GM13977 (cell line): ENCODE measurements around the gene BUB3.

ENCODE experiments used
- DNase-seq: peaks from one replicate; pipeline ENCODE4 v3.0.0; 2012; ENCODE audit warnings: low spot score
- in situ Hi-C: fragments of 300-500 bp; cut with MboI; formaldehyde crosslinking; loops from one replicate; pipeline ENCODE4 v1.12.0; 2022; ENCODE audit warnings: low sequenced_read_pairs, low pct_unique_long_range_greater_than_20kb, mixed read lengths, inconsistent platforms; ENCODE audit not compliant: unreplicated experiment
- TF ChIP-seq, protein P1 (sequence below): IDR thresholded peaks from 2 replicates; pipeline ENCODE4 v1.5.1; 2012; ENCODE audit warnings: mild to moderate bottlenecking, control low read depth; ENCODE audit not compliant: insufficient read depth; ENCODE audit errors: extremely low read depth, missing control alignments

The BUB3 gene

DNA sequence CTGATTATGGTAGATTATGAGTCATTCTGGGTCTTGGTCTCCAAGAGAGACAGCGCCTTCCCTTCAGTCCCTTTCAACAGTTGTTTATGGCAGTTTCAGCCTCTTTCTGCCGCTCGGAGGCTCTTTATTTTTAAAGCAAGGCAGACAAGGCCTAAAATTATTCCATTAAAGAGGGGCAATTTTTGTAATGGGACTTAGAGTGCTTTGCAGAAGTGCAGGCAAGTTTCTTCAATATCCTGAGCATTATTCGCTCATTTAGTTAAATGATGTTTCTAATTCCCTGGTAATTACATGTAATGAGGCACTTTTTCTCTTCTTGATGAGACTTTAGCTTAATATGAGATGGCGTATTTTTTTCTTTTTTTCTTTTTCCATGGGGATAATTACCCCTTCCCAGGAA is 33.6 kb downstream of the BUB3 start:
- in situ Hi-C loops: no loop called here
- no peak for DNase-seq
- TF ChIP-seq, protein P1, sequence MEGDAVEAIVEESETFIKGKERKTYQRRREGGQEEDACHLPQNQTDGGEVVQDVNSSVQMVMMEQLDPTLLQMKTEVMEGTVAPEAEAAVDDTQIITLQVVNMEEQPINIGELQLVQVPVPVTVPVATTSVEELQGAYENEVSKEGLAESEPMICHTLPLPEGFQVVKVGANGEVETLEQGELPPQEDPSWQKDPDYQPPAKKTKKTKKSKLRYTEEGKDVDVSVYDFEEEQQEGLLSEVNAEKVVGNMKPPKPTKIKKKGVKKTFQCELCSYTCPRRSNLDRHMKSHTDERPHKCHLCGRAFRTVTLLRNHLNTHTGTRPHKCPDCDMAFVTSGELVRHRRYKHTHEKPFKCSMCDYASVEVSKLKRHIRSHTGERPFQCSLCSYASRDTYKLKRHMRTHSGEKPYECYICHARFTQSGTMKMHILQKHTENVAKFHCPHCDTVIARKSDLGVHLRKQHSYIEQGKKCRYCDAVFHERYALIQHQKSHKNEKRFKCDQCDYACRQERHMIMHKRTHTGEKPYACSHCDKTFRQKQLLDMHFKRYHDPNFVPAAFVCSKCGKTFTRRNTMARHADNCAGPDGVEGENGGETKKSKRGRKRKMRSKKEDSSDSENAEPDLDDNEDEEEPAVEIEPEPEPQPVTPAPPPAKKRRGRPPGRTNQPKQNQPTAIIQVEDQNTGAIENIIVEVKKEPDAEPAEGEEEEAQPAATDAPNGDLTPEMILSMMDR: no peak

DNA sequence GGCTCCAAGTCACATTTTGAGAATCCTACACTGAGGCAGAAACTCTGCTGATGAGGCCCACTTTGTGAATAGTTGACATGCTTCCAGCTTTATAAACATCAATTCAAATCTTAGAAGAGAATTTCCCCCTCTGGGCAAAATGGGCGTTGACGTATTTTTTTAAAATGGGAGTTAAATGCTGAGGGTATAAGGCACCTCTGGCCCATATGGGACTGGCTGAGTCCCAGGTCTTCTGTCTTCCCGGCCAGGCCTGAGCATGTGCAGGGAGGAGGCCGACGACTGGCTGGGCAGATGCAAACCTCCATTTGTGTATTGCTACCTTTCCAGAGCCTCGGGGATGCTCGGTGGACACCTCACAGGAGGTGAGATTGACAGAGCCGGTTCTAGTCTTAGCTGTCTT is 37.7 kb downstream of the BUB3 start:
- in situ Hi-C loops: no loop called here
- DNase-seq: no peak
- TF ChIP-seq, protein P1: no peak

DNA sequence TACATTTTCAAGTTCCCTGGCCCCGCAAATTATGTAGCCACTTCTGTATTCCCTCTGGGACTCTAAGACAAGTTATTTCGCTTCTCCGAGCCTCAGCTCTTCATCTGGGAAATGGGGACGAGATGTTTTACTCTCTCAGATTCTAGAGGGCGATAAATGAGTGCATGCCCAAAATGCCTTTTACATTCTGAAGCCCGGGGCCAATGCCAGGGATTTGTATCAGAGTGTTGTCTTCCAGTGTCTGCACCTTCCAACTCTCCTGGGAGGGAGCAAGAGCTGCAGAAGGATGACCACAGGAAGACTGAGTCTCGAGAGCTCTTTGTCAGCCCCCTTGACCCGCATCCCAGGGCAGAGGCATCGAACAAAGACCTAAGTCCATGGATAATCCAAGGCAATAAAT is 39.9 kb downstream of the BUB3 start:
- in situ Hi-C loops: no loop called here
- DNase-seq: no peak
- TF ChIP-seq, protein P1: no peak

DNA sequence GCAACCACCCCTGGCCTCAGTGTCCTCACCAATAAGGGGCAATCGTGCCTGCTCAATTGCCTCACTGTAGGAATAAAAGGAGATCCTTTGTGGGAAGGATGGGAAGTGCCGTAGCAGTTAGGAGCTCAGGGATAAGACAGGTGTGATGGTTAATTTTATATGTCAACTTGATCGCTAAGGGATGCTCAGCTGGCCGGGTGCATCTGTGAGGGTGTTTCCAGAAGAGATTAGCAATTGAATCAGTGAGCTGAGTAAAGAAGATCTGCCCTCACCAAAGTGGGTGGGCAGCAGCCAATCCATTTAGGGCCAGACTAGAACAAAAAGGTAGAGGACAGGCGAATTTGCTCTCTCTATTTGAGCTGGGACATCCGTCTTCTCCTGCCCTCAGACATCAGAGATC is 46.3 kb downstream of the BUB3 start:
- DNase-seq: no peak
- TF ChIP-seq, protein P1: no peak
- in situ Hi-C loops: no loop called here

DNA sequence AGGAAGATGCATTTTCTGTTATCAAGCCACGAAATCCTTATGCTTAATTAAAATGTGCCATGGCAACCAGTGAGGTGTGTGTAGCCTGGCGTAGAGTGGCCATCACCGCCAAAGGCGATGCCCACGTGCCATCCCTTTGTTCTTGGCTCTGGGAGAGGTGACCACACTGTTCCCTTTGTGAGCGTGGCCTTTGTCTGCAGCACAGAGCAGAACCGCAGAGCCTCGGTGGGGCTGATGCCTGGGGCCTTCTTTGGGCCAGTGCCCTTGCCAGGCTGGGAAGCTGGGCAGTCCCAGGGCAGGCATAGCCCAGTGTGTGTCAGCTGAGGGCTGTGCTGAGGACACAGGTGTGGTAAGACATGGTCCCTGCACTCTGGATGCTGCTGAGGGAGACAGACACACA is 48.3 kb downstream of the BUB3 start:
- no peak for DNase-seq
- TF ChIP-seq, protein P1: no peak
- in situ Hi-C loops: no loop called here

DNA sequence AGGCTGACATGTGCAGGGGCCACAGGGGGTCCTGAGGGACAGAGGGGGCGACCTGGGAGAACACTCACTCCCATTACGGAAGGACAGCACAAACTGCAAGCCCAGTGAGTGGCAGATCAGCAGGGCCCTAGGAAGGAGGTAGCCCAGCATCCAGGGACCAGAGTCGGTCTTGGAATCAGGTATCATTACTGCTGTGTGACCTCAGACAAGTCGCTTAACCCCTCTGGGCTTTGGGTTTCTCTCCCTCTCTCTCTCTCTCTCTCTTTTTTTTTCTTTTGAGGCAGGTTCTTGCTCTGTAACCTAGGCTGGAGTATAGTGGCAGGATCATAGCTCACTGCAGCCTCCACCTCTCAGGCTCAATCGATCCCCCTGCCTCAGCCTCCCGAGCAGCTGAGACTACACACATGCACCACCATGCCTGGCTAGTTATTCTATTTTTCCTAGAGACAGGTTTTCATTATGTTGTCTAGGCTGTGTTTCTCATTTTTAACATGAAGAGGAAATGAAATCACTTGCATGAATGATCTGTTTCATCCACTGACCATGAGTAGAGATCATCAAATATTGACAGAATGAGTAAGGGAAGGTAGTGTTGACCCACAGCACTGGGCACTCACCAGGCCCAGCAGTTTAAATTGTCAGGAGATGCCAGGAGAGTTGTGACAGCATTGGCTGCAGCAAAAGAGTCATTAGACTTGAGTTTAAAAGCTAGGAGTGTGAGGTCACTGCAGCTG is 49.4 kb downstream of the BUB3 start:
- TF ChIP-seq, protein P1: no peak
- DNase-seq: no peak

More for the DNA sequence above, 49.4 kb downstream of the BUB3 start:
- in situ Hi-C loops: no loop called here
